GM18907 (cell line): ENCODE data around the gene CEP170.

Source experiments
- ATAC-seq: cut with Tn5 transposase; IDR thresholded peaks from one replicate; pipeline ENCODE4 v1.9.1; 2021; ENCODE audit warnings: mild to moderate bottlenecking, moderate library complexity; ENCODE audit not compliant: unreplicated experiment

The CEP170 gene

DNA sequence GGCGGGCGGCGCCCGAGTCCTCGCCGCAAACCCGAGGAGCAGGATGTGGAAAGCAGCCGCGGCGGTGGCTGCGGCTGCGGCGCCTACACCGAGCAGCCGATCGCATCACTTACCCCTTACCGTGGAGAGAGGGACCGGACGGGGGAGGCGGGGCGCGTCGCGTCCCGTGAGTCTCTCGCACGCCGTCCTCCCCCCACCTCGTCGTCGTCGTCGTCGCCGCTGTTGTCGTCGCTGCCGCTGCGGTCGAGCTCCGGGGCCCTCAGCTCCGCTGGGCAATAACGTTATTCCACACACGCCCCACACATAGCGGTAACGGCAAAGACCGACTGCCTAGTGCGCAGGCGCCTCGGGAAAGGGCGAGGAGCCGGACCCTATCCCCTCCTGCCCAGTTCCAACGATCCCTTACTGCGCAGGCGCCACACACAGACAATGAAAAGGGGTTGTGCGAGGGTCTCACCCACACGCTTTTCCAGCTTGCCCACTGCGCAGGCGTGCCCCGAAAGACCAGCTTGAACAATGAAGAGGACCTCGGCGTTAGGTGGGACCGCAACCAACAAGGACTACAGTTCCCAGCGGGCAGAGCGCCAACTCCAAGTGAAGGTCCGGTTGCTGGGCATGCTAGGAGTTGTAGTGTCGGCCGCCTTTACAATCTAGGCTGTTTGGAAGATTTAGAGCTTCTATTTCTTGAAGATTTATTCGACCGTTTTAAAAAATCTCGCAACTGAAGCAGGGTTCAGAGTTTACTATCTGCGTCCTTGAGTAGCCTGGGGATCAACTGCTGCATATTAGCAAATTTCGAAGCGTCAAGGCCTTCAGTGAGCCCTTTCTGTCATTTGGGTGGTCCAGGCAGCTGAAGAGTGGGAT lies at the start of gene CEP170:
Gene CEP170 (minus strand): TSS at position 355 of the 864 bp plus-strand sequence. CDS start 30,001 bp downstream, outside the sequence.
- peak; percentile 68 for ATAC-seq

DNA sequence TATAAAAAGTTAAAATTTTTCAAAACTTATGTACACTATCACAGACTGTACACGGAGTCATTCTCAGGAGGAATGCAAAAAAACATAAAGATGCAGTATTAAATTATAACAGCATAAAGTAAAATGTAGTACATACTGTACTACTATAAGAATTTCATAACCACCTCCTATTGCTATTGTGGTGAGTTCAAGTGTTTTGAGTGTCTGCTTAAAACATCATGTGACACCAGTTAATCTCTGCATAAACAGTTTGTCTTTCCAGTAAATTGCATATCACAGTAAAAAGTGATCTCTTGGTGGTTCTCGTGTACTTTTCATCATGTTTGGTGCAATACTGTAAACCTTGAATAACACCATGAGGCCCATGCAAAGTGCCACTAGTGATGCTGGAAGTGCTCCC lies 46.0 kb upstream of the CEP170 start:
- ATAC-seq = no peak

DNA sequence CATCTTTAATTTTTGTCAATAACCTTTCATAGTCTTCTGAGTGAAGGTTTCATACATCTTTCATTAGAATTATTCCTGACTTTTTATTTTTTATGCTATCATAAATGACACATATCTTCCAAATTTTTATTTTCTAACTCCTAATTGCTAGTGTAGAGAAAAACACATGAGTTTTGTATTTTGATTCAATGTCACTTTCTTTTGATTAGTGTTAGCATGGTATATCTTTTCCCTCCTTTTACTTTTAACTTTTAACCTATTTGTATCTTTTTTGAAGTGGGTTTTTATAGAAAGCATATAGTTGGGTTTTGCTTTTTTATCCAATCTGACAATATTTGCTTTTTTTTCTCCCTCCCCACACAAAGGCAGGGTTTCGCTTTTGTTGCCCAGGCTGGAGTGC lies 44.0 kb upstream of the CEP170 start:
- no peak for ATAC-seq

DNA sequence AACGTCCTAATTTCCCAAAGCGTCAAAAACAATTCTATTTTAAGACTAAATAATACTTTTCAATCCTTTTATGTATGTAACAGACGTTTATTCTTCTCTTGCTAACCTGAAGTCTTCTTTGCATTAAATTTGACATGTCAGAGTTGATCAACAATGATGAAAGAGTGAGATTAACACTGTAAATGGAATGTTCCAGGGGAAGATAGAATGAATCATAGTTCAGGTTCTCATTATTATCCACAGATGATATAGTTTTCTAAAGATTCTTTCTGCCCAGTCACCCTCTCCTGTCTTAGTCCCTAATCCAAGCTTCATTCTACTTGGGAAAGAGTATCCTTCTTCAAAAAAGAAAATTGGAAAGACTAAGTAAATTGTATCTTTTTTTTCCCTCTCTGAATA lies 39.6 kb upstream of the CEP170 start:
- no peak for ATAC-seq

DNA sequence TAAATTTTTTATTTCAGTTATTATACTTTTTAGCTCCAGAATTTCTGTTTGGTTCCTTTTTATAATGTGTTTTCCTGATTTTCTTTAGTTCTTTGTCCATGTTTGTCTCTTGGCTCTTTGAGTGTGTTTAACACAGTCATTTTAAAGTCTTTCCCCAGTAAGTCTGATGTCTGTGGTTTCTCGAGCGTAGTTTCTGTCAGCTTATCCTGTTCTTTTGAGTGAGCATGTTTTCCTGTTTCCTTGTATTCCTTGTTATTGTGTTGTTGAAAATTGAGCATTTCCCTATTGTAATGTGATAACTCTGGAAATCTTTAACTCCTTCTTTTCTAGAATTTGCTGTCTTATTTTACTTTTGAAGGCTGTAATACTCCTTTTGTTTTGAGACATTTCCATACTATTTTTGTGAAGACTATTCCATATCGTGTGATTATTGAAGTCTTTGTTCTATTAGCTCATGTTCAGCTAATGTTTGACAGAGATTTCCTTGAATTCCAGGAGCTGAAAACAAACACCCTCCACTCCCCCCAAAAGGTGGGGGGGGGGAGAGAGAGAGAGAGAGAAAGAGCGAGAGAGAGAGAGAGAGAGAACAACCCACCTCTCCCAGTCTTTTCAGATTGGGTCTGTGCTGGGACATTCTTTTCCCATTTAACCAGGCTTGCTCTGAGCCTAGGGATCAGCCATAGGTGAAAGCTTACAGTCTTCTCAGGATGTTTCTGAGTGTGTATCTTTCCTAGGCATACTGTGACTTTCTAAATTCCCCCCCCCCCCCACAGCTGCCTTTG lies 39.1 kb upstream of the CEP170 start:
- no peak for ATAC-seq

DNA sequence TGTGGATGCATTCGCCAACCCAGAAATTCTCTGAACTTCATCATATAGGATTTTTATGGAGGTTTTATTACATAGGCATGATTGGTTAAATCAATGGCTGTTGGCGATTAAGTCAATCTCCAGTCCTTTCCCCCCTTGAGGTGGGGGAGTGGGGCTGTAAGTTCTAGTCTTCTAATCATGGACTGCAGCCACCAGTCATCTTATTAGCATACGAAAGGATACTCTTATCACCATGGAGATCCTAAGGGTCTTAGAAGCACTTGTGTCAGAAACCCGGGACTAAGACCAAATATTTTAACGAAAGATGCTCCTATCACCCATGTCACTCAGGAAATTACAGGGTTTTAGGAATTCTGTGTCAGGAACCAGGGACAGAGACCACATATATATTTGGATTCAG lies 37.0 kb upstream of the CEP170 start:
- ATAC-seq = no peak

DNA sequence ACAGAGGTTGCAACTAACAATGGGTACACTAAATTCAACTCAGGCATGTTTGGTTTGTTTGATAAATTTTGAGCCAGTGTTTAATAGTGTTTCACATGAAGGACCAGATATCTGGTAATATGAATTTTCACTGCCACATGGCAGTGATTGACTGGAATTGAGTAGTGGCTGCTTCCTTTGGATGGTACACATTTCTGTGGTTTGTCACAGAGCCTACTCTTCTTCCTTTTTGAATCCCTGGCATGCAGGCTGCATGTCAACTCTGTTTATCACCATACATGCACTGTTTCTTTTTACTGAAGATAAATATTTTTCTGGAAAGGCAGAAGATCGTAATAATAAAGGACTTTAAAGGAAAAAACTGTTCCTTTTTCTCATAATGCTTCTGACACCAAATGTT lies 36.2 kb upstream of the CEP170 start:
- no peak for ATAC-seq

DNA sequence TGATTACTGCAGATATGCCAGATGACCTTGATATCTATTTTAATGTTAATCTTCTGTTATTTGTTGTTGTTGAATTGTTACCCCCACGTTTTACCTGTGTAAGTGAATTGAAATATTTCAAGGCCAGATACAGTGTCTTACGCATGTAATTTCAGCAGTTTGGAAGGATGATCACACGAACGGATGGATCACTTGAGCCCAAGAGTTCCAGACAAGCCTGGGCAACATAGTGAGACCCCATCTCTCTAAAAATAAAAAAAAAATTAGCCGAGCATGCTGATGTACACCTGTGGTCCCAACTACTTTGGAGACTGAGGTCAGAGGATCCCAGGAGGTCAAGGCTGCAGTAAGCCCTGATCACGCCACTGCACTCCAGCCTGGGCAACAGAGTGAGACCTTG lies 33.0 kb upstream of the CEP170 start:
- peak; percentile 33 for ATAC-seq

DNA sequence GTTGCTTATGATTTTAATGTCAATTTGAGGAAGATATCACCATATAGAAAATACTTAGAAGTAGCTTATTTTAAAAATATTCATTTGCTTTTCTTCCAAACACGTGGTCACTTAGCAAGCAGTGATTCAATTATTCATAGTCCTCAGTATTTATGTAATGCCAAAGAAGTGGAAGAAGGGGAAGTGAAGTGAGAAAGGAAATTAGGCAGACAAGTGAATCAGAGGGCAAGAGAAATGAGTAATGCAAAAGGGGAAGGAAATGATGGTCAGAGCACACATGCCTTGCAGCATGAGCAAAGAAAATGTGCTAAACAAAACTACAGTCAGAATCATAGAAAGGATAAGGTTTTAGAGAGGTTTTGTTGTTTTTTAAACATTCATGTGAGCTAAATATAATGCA lies 32.6 kb upstream of the CEP170 start:
- peak; percentile 95 for ATAC-seq

DNA sequence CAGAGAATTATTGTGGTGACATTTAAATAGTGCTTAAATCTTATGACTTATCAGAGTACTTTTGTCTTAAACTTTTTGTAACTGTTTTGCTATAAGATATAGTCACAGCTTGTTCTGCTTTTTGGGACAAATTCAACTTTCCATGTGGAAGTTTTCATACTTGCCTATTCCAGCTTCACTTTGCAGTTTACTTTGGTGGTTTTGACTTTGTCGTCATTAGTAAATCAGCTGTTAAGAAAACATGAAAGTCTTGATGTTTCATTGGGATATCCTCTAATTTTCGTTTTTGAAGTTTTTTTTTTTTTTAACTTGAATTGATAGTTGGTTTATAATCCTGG lies 32.0 kb upstream of the CEP170 start:
- ATAC-seq = no peak

DNA sequence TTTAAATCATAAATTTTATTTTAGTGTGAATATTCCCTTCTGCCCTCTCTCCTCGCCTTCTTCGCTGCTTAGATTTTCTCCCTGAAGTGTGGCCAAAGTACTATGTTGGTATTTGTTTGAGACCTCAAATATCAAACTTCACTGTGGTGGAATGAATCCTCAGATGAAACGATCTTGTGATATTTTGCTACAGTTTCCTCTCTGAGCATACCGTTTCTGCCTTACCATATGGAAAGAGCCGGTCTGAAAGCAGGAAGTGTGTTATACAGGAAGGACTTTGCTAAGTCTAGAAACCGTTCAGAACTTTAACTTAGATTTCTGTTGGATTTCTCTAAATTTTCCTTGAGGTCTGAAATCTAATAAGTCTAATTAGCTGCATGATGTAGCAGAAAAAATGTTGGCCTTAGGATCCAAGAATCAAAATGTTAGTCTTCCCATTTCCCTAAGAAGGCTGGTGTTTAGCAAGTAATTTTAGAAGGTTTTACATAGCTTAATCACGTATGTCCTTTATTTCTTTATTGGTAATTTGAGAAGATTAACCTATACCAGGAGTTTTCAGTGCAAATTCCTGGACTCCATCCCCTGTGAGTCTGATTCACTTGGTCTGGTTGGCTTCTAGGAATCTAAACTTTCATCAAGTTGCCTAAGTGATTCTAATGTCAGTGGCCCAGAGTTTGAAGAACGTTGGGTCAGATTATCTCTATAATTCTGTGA lies 31.5 kb upstream of the CEP170 start:
- ATAC-seq = no peak

DNA sequence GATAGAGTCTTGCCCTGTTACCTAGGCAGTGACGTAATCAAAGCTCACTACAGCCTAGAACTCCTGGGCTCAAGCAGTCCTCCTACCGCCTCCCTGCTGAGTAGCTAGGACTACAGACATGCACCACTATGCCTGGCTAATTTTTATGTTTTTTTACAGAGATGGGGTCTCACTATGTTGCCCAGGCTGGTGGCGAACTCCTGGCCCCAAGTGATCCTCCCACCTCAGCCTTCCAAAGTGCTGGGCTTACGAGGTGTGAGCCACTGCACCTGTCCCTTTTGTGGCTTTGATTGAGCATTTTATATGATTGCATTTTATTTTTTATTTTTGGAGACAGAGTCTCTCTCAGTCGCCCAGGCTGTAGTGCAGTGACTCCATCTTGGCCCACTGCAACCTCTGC lies 26.6 kb upstream of the CEP170 start:
- no peak for ATAC-seq

DNA sequence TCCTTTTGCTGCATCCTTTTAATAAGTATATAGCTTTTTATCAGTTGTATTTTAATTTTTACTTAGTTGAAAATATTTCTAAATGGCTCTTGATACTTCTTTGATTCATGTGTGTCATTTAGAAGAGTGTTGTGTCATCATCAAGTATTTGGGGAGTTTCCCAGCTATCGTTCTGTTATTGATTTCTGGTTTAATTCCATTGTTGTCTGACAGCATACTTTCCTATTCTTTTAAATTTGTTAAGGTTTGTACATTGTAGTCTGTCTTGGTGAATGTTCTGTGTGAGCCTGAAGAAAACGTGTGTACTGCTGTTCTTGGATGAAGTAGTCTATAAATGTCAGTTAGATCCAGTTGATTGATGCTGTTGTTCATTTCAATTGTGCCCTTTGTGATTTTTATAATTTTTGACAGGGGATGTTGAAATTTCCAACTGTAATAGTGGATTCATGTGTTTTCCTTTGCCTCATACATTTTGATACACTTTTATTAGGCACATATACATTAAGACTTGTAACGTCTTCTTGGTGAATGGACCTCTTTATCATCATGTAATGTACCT lies 25.6 kb upstream of the CEP170 start:
- no peak for ATAC-seq

DNA sequence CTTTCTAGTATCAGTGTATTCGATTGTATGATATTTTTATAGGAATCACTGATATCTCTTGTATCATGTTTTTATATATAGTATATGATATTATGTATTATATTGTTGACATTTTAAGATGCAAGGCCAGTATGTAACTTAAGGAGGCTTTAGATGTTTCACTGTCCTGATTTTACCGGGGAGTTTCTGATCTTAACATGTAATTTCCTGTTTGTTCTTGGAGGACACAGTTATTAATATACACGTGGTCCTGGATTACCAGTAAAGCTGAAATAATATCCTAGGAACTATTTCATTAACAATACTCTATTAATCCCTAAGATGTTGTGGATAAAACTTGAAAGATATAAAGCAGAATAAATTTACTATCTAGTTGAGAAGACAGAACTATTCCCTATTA lies 20.2 kb upstream of the CEP170 start:
- no peak for ATAC-seq

DNA sequence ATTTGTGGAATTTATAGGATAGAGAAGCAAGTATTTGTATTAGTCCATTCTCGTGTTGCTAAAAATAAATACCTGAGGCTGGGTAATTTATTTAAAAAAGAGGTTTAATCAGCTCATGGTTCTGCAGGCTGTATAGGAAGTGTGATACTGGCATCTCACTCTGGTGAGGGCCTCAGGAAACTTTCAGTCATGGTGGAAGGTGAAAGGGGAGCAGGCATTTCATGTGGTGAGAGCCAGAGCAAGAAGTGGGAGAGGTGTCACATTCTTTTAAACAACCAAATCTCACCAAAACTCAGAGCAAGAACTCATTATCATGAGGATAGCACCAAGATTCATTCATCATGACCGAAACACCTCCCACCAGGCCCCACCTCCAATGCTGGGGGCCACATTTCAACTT lies 18.9 kb upstream of the CEP170 start:
- ATAC-seq = no peak

DNA sequence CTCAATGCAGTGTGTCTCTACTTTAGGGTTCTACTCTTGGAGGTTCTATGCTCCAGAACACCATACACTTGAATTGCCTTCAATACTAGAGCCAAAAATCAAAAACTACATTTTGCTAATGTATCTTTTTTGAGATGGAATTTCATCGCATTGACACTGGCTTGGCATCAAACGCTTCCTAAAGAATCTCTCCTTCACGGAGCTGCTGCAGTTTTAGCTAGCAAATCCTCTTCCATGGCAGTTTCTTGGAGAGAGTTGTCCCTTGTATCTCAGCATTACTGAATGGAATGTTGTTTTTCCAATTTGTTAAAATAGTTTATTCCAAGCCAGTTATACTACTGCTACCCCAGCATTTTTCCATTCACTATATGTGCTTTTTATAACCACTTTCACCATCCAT lies 18.4 kb upstream of the CEP170 start:
- no peak for ATAC-seq

DNA sequence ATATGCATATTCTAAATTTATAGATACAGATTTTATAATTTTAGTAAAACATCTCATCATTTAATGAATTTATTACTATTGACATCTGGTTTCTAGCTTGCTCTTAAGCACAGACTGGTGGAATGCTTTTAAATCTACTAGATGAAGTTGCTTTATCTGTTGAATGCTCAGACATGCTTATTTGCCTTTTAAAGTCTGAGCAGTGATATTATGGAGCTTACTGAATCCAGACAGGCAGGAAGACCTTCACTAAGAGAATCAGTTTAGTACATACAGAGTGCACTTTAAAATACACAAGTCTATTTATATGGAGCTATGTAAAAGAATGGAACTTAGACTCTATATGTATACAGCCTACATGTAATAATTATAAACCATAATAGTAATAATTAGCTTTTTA lies 17.3 kb upstream of the CEP170 start:
- ATAC-seq = no peak

DNA sequence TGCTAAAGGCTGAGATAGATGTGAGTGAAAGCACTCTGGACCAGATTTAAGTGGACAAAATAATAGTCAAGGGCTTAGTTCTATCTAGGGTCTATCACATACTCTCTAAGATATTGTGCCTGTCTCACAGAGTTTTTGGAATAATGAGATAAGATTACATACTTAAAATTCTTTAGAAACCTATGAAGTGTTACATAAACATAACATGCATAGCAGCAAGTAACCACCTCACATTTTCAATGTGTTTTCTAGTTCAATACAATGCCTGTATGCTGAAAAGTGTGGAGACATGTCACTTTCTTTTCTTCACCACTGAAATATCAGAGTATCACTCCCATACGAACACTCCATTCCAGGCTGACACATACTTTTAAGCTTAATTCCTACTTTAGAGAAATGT lies 16.9 kb upstream of the CEP170 start:
- no peak for ATAC-seq

DNA sequence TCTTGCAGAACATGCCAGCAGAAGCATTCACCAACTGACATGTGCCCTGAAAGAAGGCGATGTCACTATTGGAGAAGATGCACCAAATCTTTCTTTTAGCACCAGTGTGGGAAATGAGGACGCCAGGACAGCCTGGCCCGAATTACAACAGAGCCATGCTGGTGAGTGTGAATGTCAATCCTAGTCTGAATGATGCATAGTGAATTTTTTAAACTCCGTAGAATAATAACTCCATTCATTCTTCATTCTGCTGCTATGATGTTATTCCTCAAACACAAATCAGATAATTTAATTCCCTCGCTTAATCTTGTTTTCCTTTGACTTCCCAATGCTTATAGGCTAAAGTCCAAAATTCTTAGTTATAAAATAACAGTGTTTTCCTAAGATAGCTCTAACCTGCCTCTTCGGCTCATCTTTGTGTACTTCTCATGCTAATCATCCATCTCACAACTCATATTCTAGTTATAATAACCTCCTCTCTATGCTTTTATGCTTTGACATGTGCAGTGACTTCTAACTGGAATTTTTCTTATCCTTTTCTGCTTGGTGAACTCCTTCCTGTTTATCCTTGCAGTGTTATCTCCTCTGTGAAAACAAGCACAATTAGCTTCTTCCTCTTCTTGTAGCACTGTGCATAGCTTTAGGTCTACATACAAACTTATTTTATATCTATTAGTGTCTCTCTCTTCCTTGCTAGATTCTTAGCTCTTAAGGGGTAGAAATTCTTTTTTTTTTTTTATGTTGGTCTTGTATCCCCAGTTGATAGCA lies 15.2 kb upstream of the CEP170 start:
- no peak for ATAC-seq

DNA sequence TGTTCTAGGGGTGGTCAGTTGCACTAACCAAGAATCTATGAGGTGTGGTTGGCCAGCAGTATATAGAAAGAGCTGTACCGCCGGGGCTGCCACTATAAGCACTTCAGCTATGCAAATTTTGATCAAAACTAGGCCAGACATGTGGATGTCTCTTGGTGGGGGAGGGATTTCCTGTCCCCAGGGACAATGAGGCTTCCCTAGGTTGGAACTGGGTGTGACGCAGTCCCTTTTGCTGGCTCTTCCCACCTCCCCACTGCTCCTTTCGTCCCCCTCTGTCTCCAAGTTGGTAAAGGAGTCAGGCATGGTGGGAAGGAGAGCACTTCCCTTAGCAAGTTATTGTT lies 14.3 kb upstream of the CEP170 start:
- peak; percentile 64 for ATAC-seq
